Measurements from ENCODE around the gene EVA1C. TPM values are rescaled to one million over a fixed set of nuclear protein-coding genes. Genes with fewer than 3 reads are reported as not detected.

The EVA1C gene
- polyA plus RNA-seq, 1 of the 3 experiments (the other 2 are of a cell fraction), result 10.1 TPM

GRCh38 chr21:32538147-32538792 is 125.8 kb downstream of the EVA1C start:
- Histone ChIP-seq H4K20me1 (ENCODE audit: insufficient read depth) (no peaks in the 10 kb centered on the region), H3K9me2 (no peaks in the 10 kb centered on the region), H3K9me3 (no peaks in the 10 kb centered on the region), H3K36me3 (replicated peaks in 1 of 2; ENCODE audit: control insufficient read depth in 1 of 2, insufficient read depth in 2 of 2, low read length in 1 of 2) (no peaks in the 10 kb centered on the region), H3K4me1 (ENCODE audit: control insufficient read depth in 1 of 2, insufficient read depth in 2 of 2, low read depth in 1 of 2, low read length in 1 of 2) (no peaks in the 10 kb centered on the region), H2AFZ (ENCODE audit: low read depth) (no peak overlapping the region), H3K79me2 (ENCODE audit: insufficient read depth) (no peaks in the 10 kb centered on the region), H3K4me3 (ENCODE audit: low read depth in 2 of 2, low read length in 1 of 2) (no peak overlapping the region), H3K27me3 (ENCODE audit: insufficient read depth) (no peaks in the 10 kb centered on the region), H3K4me2 (no peak overlapping the region), H3K27ac (ENCODE audit: low read depth in 2 of 2, low read length in 1 of 2) (no peak overlapping the region), H3F3A (replicated peaks; ENCODE audit: insufficient read depth) (peaks cover 3% of the 10 kb centered on the region), H3K9ac (no peak overlapping the region)
- DNase-seq, result no peak
- ChIA-PET POLR2A (no interaction called here), CTCF (no interaction called here)
- 79% methylated on average over 11 of the region's 11 CpGs for WGBS (ENCODE audit: low lambda C conversion rate)
- no peak for TF ChIP-seq ELF1 (IDR thresholded peaks at IDR 0.05)
- TF ChIP-seq RCOR1 (IDR thresholded peaks at IDR 0.05; ENCODE audit: low read length), result no peak
- no peak for TF ChIP-seq MAX (IDR thresholded peaks at IDR 0.05; ENCODE audit: low read depth)
- TF ChIP-seq TCF12 (IDR thresholded peaks at IDR 0.05), result no peak
- no peak for TF ChIP-seq CTCF (IDR thresholded peaks at IDR 0.05)
- TF ChIP-seq NRF1 (IDR thresholded peaks at IDR 0.05; ENCODE audit: low read depth, low read length), result no peak
- TF ChIP-seq USF2 (IDR thresholded peaks at IDR 0.05; ENCODE audit: borderline replicate concordance, low read depth, low read length), result no peak
- TF ChIP-seq GATA2 (CRISPR knock-in tag; IDR thresholded peaks at IDR 0.05), result no peak
- TF ChIP-seq TEAD4 (IDR thresholded peaks at IDR 0.05; ENCODE audit: borderline replicate concordance, insufficient read depth), result no peak
- TF ChIP-seq EZH2phosphoT487 (IDR thresholded peaks at IDR 0.05; ENCODE audit: borderline replicate concordance, low read depth), result no peak
- no peak for TF ChIP-seq PBX3 (IDR thresholded peaks at IDR 0.05)
- TF ChIP-seq GABPA (IDR thresholded peaks at IDR 0.05; ENCODE audit: low read depth), result no peak
- TF ChIP-seq REST (IDR thresholded peaks at IDR 0.05; ENCODE audit: low read depth, low read length), result no peak
- TF ChIP-seq FOXM1 (IDR thresholded peaks at IDR 0.05; ENCODE audit: low read depth), result no peak
